Adipocyte (in vitro differentiated cells): ENCODE measurements around the gene EHMT1.

ENCODE experiments used
- DNase-seq: peaks from one replicate; pipeline ENCODE4 v3.0.0-alpha.2; 2015; ENCODE audit warnings: low read depth
- H3K27me3 ChIP-seq: replicated peaks from 2 replicates; pipeline ENCODE4 v1.7.0; 2013; ENCODE audit warnings: mild to moderate bottlenecking, low read length, moderate library complexity; ENCODE audit not compliant: control insufficient read depth, insufficient read depth
- H3K36me3 ChIP-seq: 2 replicates; pipeline ENCODE4 v1.7.0; 2013; ENCODE audit warnings: low read length, mild to moderate bottlenecking, moderate library complexity; ENCODE audit not compliant: control insufficient read depth, insufficient read depth, severe bottlenecking
- H3K4me1 ChIP-seq: 2 replicates; pipeline ENCODE4 v1.7.0; 2013; ENCODE audit warnings: mild to moderate bottlenecking, low read length, moderate library complexity; ENCODE audit not compliant: control insufficient read depth, insufficient read depth
- H3K4me3 ChIP-seq: 2 replicates; pipeline ENCODE4 v1.7.0; 2013; ENCODE audit warnings: mild to moderate bottlenecking, low read length, moderate library complexity
- H3K9ac ChIP-seq: 2 replicates; pipeline ENCODE4 v1.7.0; 2013; ENCODE audit warnings: mild to moderate bottlenecking, low read length, moderate library complexity
- H3K9me3 ChIP-seq: 2 replicates; pipeline ENCODE4 v1.7.0; 2013; ENCODE audit warnings: mild to moderate bottlenecking, low read length, moderate library complexity; ENCODE audit not compliant: control insufficient read depth

Gene EHMT1

GRCh38 chr9:137650779-137651178 is 32.0 kb downstream of the EHMT1 start:
- Histone ChIP-seq H3K36me3 (peaks cover 24% of the 10 kb centered on the region), H3K27me3 (no peaks in the 10 kb centered on the region), H3K4me1 (peaks cover 3% of the 10 kb centered on the region), H3K4me3 (no peak overlapping the region), H3K9me3 (no peaks in the 10 kb centered on the region), H3K9ac (no peak overlapping the region)
- DNase-seq = no peak

GRCh38 chr9:137656416-137656815 is 37.6 kb downstream of the EHMT1 start:
- Histone ChIP-seq H3K9ac (no peak overlapping the region), H3K27me3 (no peaks in the 10 kb centered on the region), H3K36me3 (peaks cover 15% of the 10 kb centered on the region), H3K4me3 (no peak overlapping the region), H3K4me1 (peaks cover 13% of the 10 kb centered on the region), H3K9me3 (no peaks in the 10 kb centered on the region)
- no peak for DNase-seq

- Histone ChIP-seq H3K9ac (no peak overlapping the region), H3K4me1 (peaks cover 13% of the 10 kb centered on the region), H3K27me3 (no peaks in the 10 kb centered on the region), H3K9me3 (no peaks in the 10 kb centered on the region), H3K4me3 (no peak overlapping the region), H3K36me3 (peaks cover 8% of the 10 kb centered on the region)
- no peak for DNase-seq
Observed at GRCh38 chr9:137657606-137658005, 38.8 kb downstream of the EHMT1 start.

DNA sequence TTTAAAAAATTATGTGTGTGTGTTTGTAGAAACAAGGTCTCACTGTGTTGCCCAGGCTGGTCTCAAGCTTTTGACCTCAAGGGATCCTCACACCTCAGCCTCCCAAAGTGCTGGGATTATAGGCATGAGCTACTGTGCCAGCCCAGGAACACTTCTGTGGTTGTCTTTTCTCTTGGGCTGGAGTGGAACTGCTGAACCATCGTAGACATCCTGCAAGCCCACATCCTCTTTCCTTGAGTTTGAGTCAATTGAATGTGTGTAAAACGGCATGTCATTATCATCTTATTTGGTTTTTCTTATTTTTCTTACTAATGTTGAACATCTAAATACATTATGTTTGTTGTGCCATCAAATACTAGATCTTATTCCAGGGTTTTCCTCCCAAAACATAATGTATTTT is 40.0 kb downstream of the EHMT1 start:
- H3K4me3 ChIP-seq = no peak overlapping the region
- H3K27me3 ChIP-seq = no peaks in the 10 kb centered on the region
- no peaks in the 10 kb centered on the region for H3K9me3 ChIP-seq
- H3K36me3 ChIP-seq = peaks cover 6% of the 10 kb centered on the region
- H3K4me1 ChIP-seq = peaks cover 13% of the 10 kb centered on the region
- H3K9ac ChIP-seq = no peak overlapping the region
- DNase-seq = no peak

- Histone ChIP-seq H3K9me3 (no peaks in the 10 kb centered on the region), H3K9ac (no peak overlapping the region), H3K4me3 (peak overlapping the region; percentile 23), H3K4me1 (peaks cover 13% of the 10 kb centered on the region), H3K36me3 (peaks cover 6% of the 10 kb centered on the region), H3K27me3 (no peaks in the 10 kb centered on the region)
- DNase-seq = no peak
Observed at GRCh38 chr9:137660144-137660543, 41.3 kb downstream of the EHMT1 start.

DNA sequence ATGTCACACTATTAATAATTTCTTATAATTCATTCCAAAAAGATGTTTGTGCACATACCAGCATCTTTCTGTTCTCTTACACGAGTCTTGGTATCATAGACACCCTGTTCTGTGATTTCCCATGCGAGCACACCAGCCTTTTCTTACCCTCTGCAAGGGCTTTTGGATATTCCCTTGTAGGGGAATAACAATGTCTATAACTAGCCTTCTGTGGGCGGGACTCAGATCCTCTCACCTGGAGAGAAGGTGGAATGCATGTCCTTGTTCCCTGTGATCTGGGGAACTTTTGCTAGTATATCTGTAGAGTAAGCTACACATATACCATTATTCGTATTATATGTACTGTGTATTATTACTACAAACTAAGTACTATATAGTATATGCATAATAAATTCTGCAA is 44.8 kb downstream of the EHMT1 start:
- Histone ChIP-seq H3K9me3 (no peaks in the 10 kb centered on the region), H3K4me3 (no peak overlapping the region), H3K27me3 (no peaks in the 10 kb centered on the region), H3K36me3 (peaks cover 3% of the 10 kb centered on the region), H3K4me1 (peaks cover 13% of the 10 kb centered on the region), H3K9ac (no peak overlapping the region)
- no peak for DNase-seq

- peaks cover 13% of the 10 kb centered on the region for H3K4me1 ChIP-seq
- H3K27me3 ChIP-seq = no peaks in the 10 kb centered on the region
- no peak for DNase-seq
- H3K9me3 ChIP-seq = no peaks in the 10 kb centered on the region
- H3K9ac ChIP-seq = no peak overlapping the region
- peaks cover 7% of the 10 kb centered on the region for H3K36me3 ChIP-seq
- no peak overlapping the region for H3K4me3 ChIP-seq
Observed at GRCh38 chr9:137664676-137665075, 45.9 kb downstream of the EHMT1 start.

GRCh38 chr9:137665226-137665625 is 46.4 kb downstream of the EHMT1 start:
- Histone ChIP-seq H3K4me1 (peaks cover 9% of the 10 kb centered on the region), H3K36me3 (peaks cover 7% of the 10 kb centered on the region), H3K9me3 (no peaks in the 10 kb centered on the region), H3K27me3 (no peaks in the 10 kb centered on the region), H3K4me3 (no peak overlapping the region), H3K9ac (no peak overlapping the region)
- no peak for DNase-seq

DNA sequence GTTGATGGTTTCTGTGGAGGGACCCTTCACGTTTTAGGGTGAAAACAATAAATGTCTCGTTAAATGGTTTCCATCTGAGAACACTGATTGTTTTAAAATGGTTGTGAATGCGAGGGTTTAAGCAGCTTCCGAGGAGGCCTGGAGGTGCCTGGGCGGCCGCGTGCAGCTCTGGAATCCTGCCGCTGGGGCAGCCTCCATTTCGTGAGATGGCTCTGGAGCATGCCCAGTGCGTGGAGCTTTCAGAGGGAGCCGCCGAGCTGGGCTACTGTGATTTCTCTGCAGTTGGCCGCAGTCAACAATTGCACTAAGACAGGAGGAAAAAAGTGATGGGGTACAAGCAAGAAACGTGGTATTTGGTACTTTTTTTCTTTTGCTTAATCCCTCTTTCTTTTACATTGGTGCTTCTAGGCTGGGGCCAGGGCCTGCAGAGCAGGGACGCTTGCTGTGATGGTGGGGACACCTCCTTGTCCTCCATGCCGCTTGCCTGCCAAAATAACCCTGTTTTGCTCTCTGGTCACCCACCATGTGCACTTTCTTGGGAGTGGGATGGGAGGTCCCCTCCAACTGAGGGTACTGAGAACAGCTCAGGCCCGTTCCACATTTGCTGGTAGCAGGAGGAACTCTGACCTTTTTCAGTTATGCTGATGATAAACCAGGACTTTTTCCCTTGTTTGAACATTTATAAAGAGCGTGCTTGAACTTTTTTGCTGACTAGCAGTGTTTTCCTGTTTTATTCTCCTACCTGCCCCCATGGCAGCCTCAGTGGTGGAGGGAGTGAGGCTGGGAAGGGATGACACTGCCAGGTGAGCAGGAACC is 47.1 kb downstream of the EHMT1 start:
- peaks cover 7% of the 10 kb centered on the region for H3K36me3 ChIP-seq
- DNase-seq = no peak
- H3K4me1 ChIP-seq = peaks cover 7% of the 10 kb centered on the region

GRCh38 chr9:137666513-137666822 is 47.7 kb downstream of the EHMT1 start:
- H3K4me3 ChIP-seq = no peak overlapping the region
- H3K9ac ChIP-seq = no peak overlapping the region
- peaks cover 12% of the 10 kb centered on the region for H3K4me1 ChIP-seq
- H3K36me3 ChIP-seq = peaks cover 7% of the 10 kb centered on the region
- H3K27me3 ChIP-seq = no peaks in the 10 kb centered on the region
- no peaks in the 10 kb centered on the region for H3K9me3 ChIP-seq
- DNase-seq = no peak

More for the DNA sequence above, 47.1 kb downstream of the EHMT1 start:
- Histone ChIP-seq H3K27me3 (no peaks in the 10 kb centered on the region), H3K9ac (no peak overlapping the region), H3K9me3 (no peaks in the 10 kb centered on the region), H3K4me3 (no peak overlapping the region)

DNA sequence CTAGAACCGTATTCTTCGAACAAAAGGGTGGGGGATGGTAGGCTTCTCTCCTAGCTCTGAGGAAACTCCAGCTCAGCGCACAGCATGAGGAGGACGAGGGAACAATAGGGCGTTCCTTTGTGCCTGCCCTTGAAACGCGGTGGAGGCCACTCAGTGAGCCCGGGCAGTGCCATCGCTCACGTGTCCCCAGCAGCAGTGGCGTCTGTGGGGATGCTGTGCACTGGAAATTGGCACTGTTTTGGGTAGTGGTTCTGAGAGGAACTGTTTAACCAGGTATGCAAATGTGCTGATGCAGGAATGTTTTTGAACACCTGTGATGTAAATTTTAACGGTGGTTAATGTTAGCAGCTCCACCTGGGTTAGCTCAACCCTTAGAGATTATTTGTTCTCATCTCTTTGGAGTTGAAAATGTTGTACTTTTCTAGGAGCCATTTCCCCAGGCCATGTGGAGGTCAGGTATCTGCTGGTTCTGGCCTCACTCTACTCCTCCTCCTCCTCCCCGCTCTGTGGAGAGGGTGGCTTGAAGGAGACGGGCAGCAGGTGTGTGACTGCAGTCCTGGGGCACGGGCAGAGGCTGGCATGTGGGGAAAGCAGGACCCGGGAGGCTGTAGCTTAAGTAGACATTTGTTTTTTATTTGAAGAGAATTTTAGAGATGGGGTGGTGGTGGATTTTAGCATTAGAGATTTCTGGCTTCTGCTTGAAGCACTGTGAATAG is 48.3 kb downstream of the EHMT1 start:
- Histone ChIP-seq H3K27me3 (no peaks in the 10 kb centered on the region), H3K4me1 (peaks cover 12% of the 10 kb centered on the region), H3K4me3 (no peak overlapping the region), H3K9ac (no peak overlapping the region), H3K36me3 (peaks cover 7% of the 10 kb centered on the region), H3K9me3 (no peaks in the 10 kb centered on the region)
- DNase-seq = no peak
